HCT116 (cell line): ENCODE data around the gene FOXD3.

Experiments
- CEBPB ChIP-seq: IDR thresholded peaks from 2 replicates; pipeline ENCODE4 v1.6.1; 2012; ENCODE audit warnings: low read depth
- CTCF ChIP-seq, 3 experiments: fragments of 200-600 bp in 1 of 3; sonication (generic) in 1 of 3; IDR thresholded peaks in 2 of 3; conservative IDR thresholded peaks in 1 of 3; 2 replicates each; pipeline ENCODE4 v1.5.1; 2012 to 2017; ENCODE audit warnings: low read depth in 2 of 3, low read length in 2 of 3, antibody characterized with exemption in 1 of 3, borderline replicate concordance in 1 of 3, control low read depth in 1 of 3, mild to moderate bottlenecking in 1 of 3, mixed read lengths in 1 of 3, mixed run types in 1 of 3, moderate library complexity in 1 of 3; ENCODE audit not compliant: insufficient read depth in 1 of 3
- EZH2 ChIP-seq: fragments of 200-600 bp; sonication (generic); IDR thresholded peaks from 2 replicates; pipeline ENCODE4 v1.6.1; 2017; ENCODE audit warnings: antibody characterized with exemption, mixed run types
- EZH2phosphoT487 ChIP-seq: fragments of 200-600 bp; IDR thresholded peaks from 2 replicates; pipeline ENCODE4 v1.6.1; 2018; ENCODE audit warnings: antibody characterized with exemption, borderline replicate concordance
- JUND ChIP-seq: IDR thresholded peaks from 2 replicates; pipeline ENCODE4 v1.6.1; 2012
- MAX ChIP-seq: IDR thresholded peaks from 2 replicates; pipeline ENCODE4 v1.6.1; 2012
- POLR2A ChIP-seq: IDR thresholded peaks from 2 replicates; pipeline ENCODE4 v1.7.0; 2011; ENCODE audit warnings: borderline replicate concordance; ENCODE audit not compliant: insufficient read depth, insufficient read length; ENCODE audit errors: extremely low read depth
- POLR2AphosphoS5 ChIP-seq: IDR thresholded peaks from 2 replicates; pipeline ENCODE4 v1.6.1; 2011; ENCODE audit warnings: mild to moderate bottlenecking, low read depth, low read length, moderate library complexity
- RAD21 ChIP-seq: IDR thresholded peaks from 2 replicates; pipeline ENCODE4 v1.6.1; 2012; ENCODE audit warnings: low read depth, mild to moderate bottlenecking
- YY1 ChIP-seq: IDR thresholded peaks from 2 replicates; pipeline ENCODE4 v1.6.1; 2011; ENCODE audit warnings: low read length, low read depth, moderate library complexity, mild to moderate bottlenecking; ENCODE audit not compliant: insufficient replicate concordance; ENCODE audit errors: extremely low read depth
- ZBTB33 ChIP-seq: IDR thresholded peaks from 2 replicates; pipeline ENCODE4 v1.6.1; 2011; ENCODE audit warnings: mild to moderate bottlenecking, low read length, moderate library complexity; ENCODE audit not compliant: insufficient replicate concordance; ENCODE audit errors: extremely low read depth

GRCh38 chr1:63329621-63330330 lies 7.4 kb downstream of the FOXD3 start:
- TF ChIP-seq EZH2phosphoT487: no peak
- TF ChIP-seq YY1: no peak
- TF ChIP-seq CTCF (IDR thresholded peaks at IDR 0.05 in 2 of 3, conservative IDR thresholded peaks at IDR 0.05 in 1 of 3; ENCODE audit: borderline replicate concordance in 1 of 3, insufficient read depth in 1 of 3, low read depth in 2 of 3, low read length in 2 of 3): no peak
- no peak for TF ChIP-seq MAX
- no peak for TF ChIP-seq POLR2AphosphoS5
- no peak for TF ChIP-seq POLR2A
- no peak for TF ChIP-seq EZH2
- TF ChIP-seq RAD21: no peak
- TF ChIP-seq ZBTB33: no peak
- TF ChIP-seq JUND: no peak
- TF ChIP-seq CEBPB: no peak
